HepG2 (cell line): Measurements from ENCODE around the gene EEF1A1. TPM values are rescaled to one million over a fixed set of nuclear protein-coding genes. Genes with fewer than 3 reads are reported as not detected.
A peak's percentile ranks its signal among the peaks of the same experiment; 100 is the strongest.

Source experiments
- ARNT ChIP-seq: fragments of 450-650 bp; IDR thresholded peaks from 2 replicates; pipeline ENCODE4 v1.6.1; 2017
- ERF ChIP-seq: IDR thresholded peaks from 2 replicates; pipeline ENCODE4 v1.6.1; 2018; ENCODE audit warnings: missing biosample characterization, missing genetic modification reagents
- HINFP ChIP-seq: sonication (generic); formaldehyde crosslinking; IDR thresholded peaks from 2 replicates; pipeline ENCODE4 v1.4.0; 2020; ENCODE audit warnings: low read depth, mild to moderate bottlenecking, missing genetic modification reagents
- HIVEP1 ChIP-seq: sonication (generic); formaldehyde crosslinking; IDR thresholded peaks from 2 replicates; pipeline ENCODE4 v1.4.0; 2020; ENCODE audit warnings: mild to moderate bottlenecking, missing genetic modification reagents
- HNF1A ChIP-seq, 2 experiments: sonication (generic) in 1 of 2; formaldehyde crosslinking in 1 of 2; IDR thresholded peaks; 2 replicates each; pipeline versions ENCODE4 v1.4.0 to v1.6.1; 2016 to 2020; ENCODE audit warnings: borderline replicate concordance in 1 of 2, low read depth in 1 of 2, mild to moderate bottlenecking in 1 of 2, missing genetic modification reagents in 1 of 2
- HOXD1 ChIP-seq: sonication (generic); formaldehyde crosslinking; IDR thresholded peaks from 2 replicates; pipeline ENCODE4 v1.5.0; 2020; ENCODE audit warnings: missing genetic modification reagents
- KDM2A ChIP-seq: sonication (generic); formaldehyde crosslinking; IDR thresholded peaks from 2 replicates; pipeline ENCODE4 v1.4.0; 2020; ENCODE audit warnings: low read depth, missing genetic modification reagents, borderline replicate concordance
- NR2F6 ChIP-seq, 2 experiments: IDR thresholded peaks; 2 replicates each; pipeline ENCODE4 v1.6.1; 2016; ENCODE audit warnings: antibody characterized with exemption in 1 of 2, mild to moderate bottlenecking in 1 of 2
- RBM39 ChIP-seq: fragments of 200-400 bp; formaldehyde crosslinking; IDR thresholded peaks from one replicate; pipeline ENCODE4 v1.6.1; 2018; ENCODE audit warnings: antibody characterized with exemption, mild to moderate bottlenecking, low read depth, low read length; ENCODE audit not compliant: poor library complexity, severe bottlenecking
- RELA ChIP-seq: sonication (generic); formaldehyde crosslinking; IDR thresholded peaks from 2 replicates; pipeline ENCODE4 v1.4.0; 2020; ENCODE audit warnings: missing genetic modification reagents
- XRCC5 ChIP-seq: fragments of 200-400 bp; formaldehyde crosslinking; optimal IDR thresholded peaks from 2 replicates; pipeline ENCODE3; 2017; ENCODE audit warnings: mild to moderate bottlenecking, low read length
- ZMYM3 ChIP-seq: sonication (generic); formaldehyde crosslinking; IDR thresholded peaks from 2 replicates; pipeline ENCODE4 v1.5.1; 2020; ENCODE audit warnings: mild to moderate bottlenecking, missing genetic modification reagents
- ZNF207 ChIP-seq: fragments of 450-650 bp; IDR thresholded peaks from 2 replicates; pipeline ENCODE4 v1.6.1; 2016; ENCODE audit warnings: antibody characterized with exemption, borderline replicate concordance
- ZNF710 ChIP-seq: sonication (generic); formaldehyde crosslinking; IDR thresholded peaks from 2 replicates; pipeline ENCODE4 v1.5.0; 2020; ENCODE audit warnings: mild to moderate bottlenecking, missing genetic modification reagents, borderline replicate concordance
- ZNF740 ChIP-seq: sonication (generic); formaldehyde crosslinking; IDR thresholded peaks from 2 replicates; pipeline ENCODE4 v1.4.0; 2020; ENCODE audit warnings: missing genetic modification reagents
- ZNF770 ChIP-seq: sonication (generic); formaldehyde crosslinking; IDR thresholded peaks from 2 replicates; pipeline ENCODE4 v1.5.0; 2020; ENCODE audit warnings: mild to moderate bottlenecking, missing genetic modification reagents
- ZSCAN21 ChIP-seq: sonication (generic); formaldehyde crosslinking; IDR thresholded peaks from 2 replicates; pipeline ENCODE4 v1.8.0; 2022; ENCODE audit warnings: mild to moderate bottlenecking, missing genetic modification reagents, moderate library complexity, borderline replicate concordance
- polyA plus RNA-seq, 8 experiments: library from polyadenylated mRNA; depleted of rRNA in 3 of 8; stranded (reverse) in 7 of 8; unstranded in 1 of 8; fragments of >200 nt; fragmentation: Illumina TruSeq in 4 of 8; extraction: Trizol in 4 of 8; gene quantifications; 2 replicates each; pipeline versions ENCODE4 v1.2.1 to v1.2.3, GENCODE V29; 2011 to 2016; ENCODE audit warnings: low read depth in 4 of 8, missing spikeins in 1 of 8, mixed read lengths in 1 of 8; ENCODE audit not compliant: insufficient read depth in 1 of 8
- total RNA-seq, 5 experiments: library from RNA; depleted of rRNA; stranded (reverse); fragments of >200 nt; fragmentation: Illumina TruSeq; extraction: Trizol; gene quantifications; 2 replicates each; pipeline ENCODE4 v1.2.3, GENCODE V29; 2016; ENCODE audit warnings: low read depth in 1 of 5

EEF1A1 gene
- total and polyA plus RNA-seq, 2 of the 13 experiments (the other 11 are each of a cell fraction or from before 2014, with no cell fraction given) = 13,726 to 17,172 TPM

- TF ChIP-seq HNF1A (IDR thresholded peaks at IDR 0.05; ENCODE audit: low read depth) (no peak; the same call in none of the 2 replicates), HNF1A (CRISPR knock-in tag; IDR thresholded peaks at IDR 0.05; ENCODE audit: borderline replicate concordance) (peak; percentile 81; the same call in 1 of the 2 replicates), ZMYM3 (CRISPR knock-in tag) (peak; percentile 95), KDM2A (CRISPR knock-in tag) (peak; percentile 52; the same call in 1 of the 2 replicates), XRCC5 (peak; percentile 85), HOXD1 (CRISPR knock-in tag) (no peak), ZSCAN21 (CRISPR knock-in tag) (no peak), ERF (CRISPR knock-in tag) (peak; percentile 88), ZNF770 (CRISPR knock-in tag) (0 out of 2 replicates have a peak, but pooled peaks have one; percentile 7), ZNF740 (no peak), ZNF710 (CRISPR knock-in tag) (peak; percentile 36; the same call in 1 of the 2 replicates), NR2F6 (IDR thresholded peaks at IDR 0.05) (0 out of 2 replicates have a peak, but pooled peaks have one; percentile 21), NR2F6 (CRISPR knock-in tag; IDR thresholded peaks at IDR 0.05) (peak; percentile 64; the same call in 1 of the 2 replicates), RBM39 (no peak), HINFP (CRISPR knock-in tag) (peak; percentile 79; the same call in 1 of the 2 replicates), ARNT (no peak), HIVEP1 (CRISPR knock-in tag) (peak; percentile 25; the same call in 1 of the 2 replicates), ZNF207 (no peak), RELA (CRISPR knock-in tag) (no peak)
Measured at GRCh38 chr6:73566954-73567591, 46.2 kb upstream of the EEF1A1 start (continued).
